ENCODE data around the gene DOCK7.

The DOCK7 gene

DNA sequence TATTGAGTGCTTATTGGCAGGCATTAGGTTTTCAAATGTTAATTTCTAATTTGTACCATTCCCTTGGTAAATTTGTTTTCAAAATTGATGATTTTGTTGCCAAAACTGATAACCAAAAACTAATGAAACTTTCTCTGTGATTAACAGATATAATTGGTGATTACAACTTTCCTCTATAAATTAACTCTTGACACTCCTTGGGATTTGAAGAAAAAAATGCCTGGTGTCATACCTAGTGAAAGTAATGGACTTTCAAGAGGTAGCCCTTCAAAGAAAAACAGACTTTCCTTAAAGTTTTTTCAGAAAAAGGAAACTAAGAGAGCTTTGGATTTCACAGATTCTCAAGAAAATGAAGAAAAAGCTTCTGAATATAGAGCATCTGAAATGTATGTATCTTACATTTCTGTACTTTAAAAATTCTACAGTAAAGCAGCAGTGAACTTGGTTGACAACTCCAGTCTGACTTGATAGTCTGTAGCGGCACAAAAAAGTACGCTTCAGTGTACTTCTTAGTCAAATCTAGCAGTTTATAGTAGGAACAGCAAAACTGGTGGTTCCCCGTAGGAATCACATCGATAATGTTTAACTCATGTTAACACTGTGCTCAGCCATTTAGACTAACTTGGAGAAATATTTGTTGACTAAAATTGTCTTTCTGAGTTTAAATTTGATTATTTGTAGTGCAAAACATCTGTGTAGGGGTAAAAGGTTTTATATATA, 248.4 kb downstream of the DOCK7 start:
- DNase-seq = no peak

- no peak for DNase-seq
These were observed 250.0 kb downstream of the DOCK7 start for GRCh38 chr1:62438163-62438562.

DNA sequence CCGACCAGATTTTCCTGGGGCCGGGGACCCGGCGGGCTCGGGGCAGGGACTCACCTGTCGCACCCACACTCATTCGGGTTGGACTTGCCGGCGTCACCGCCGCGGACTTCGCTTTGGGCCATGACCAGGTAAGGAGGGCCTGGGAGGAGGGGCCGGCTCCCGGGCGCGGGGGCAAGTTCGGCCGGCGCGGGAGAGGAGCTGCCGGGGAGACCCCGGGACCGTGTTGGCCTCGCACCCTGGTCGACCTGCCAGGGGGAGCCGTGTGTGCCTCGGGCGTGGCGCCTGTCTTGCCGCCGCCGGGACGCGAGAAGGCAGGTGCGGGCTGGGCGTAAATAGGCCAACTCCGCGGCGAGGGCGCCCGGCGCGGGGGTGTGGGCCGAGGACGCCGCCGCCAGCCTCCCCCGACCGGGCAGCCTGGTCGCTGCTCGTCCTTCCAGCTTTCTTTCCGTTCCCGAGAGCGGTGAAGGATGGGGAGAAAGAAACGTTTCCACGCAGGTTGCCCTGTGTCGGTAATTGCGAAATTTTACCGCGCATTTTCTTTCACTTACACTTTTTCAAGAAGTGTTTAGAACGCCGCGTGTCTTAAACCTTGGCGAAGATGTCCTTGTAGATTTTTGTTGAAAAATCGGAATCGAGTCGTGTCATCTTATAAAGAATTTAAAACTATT, 250.8 kb downstream of the DOCK7 start:
- no peak for DNase-seq

DNA sequence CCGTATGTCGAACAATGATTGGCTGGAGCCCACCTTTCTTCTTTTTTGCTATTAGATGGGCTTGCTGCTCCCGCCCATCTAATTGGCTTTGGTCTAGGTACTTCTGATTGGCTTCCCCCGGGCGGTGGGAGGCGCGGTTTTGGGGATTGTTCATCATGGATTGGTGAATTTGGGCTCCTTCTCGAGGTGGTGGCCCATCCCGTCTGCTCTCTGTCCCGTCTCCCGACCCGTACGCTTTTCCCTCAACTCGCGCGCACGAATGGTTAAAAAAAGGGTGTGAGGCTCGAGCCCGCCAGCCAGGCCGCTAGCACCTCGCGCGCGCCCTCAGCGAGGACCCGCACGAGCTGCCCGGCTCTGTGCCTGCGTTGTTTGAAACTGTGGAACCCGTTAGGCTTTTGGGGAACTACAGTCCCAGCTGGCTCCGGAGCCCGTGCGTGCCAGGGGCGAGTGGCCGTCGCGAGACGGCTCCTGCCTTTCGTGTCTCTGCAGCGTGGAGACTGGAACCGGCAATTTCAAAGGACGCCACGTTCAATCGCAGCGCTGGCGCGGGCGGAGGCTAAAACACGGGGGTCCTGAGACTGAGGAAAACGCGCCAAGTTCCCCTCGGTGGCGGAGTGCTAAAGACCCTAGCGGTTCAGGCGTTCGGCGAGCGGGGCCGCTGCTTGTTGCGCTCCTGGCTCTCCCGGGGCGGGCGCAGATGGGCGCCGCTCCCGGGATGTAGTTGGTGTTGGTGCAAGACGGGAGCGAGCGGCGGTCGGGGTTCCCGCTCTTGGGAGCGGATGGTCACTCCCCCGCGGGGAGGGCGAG, 251.5 kb downstream of the DOCK7 start, which contains the start of gene USP1:
TSS of gene USP1 (plus strand) at position 584 of the 807 bp plus-strand sequence. CDS start 2,819 bp downstream, outside the sequence.
- DNase-seq = peak; percentile 95 to 100

GRCh38 chr1:62436039-62436465, 252.1 kb downstream of the DOCK7 start:
- DNase-seq = peak in 1 of 2 donors; percentile 95

DNA sequence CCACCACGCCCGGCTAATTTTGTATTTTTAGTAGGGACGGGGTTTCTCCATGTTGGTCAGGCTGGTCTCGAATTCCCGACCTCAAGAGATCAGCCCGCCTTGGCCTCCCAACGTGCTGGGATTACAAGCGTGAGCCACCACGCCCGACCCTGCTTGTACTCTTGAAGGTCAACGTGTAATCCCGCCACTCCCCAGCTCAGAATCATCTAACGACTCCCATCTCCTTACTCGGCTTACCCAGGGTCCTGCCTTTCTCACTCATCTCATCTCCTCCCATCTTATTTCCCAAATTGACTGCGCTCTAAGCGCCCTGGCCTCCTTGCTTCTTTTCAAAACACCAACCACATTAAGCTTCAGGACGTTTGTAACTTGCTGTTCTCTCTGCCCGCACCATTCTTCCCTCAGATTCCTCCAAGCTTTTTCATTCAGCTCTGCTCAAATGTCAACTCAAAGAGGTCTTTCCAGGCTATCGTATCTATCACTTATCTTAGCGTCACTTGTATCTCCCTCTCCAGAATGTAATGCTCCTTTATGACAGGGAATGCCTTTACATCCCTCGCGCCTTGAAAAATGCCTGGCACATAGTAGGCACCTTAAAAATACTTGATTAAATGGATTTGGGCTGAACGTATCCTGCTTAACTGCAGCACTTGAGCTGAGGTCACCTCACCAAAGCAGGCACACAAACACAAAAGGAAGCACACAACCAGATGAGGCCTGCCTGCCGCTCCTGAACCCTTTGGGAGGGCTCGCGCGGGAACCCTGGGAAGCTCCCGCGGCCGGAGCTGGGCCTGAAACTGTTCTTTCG, 252.8 kb downstream of the DOCK7 start:
- DNase-seq = no peak

GRCh38 chr1:62434618-62435001, 253.6 kb downstream of the DOCK7 start:
- no peak for DNase-seq

DNA sequence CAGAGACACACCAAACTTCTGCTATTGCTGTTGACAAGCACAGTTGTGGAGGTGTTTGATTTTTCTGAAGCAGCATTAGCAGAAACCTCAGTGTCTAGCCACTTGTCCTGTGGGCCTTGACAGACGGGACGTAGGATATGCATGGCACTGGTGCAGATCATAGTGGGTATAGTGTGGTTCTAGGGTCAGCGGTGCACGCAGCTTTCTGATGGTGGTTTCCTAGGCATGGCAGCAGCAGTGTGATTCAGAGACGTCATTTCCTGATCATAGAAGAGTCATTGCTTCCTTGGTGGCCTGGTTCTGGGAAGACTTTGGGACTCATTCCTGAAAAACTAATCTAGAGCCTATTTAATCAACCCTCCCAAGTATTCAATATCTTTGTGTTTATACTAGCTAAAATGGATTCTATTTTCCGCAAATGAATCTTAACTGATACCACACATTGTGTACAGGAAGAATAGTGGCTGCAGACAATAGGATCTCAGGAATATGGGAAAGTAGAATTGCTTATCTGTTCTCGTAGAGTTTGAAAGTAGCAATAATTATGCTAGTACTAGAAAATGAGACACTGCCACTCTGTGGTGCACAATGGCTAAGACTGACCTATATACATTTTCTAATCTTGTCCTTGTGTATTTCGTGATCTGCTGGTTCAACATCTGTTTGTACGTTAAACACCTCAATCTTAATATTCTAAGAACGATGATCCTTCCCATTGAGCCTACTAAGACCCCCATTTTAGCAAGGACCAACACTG, 254.1 kb downstream of the DOCK7 start:
- no peak for DNase-seq

GRCh38 chr1:62429581-62429980, 258.6 kb downstream of the DOCK7 start:
- no peak for DNase-seq

DNA sequence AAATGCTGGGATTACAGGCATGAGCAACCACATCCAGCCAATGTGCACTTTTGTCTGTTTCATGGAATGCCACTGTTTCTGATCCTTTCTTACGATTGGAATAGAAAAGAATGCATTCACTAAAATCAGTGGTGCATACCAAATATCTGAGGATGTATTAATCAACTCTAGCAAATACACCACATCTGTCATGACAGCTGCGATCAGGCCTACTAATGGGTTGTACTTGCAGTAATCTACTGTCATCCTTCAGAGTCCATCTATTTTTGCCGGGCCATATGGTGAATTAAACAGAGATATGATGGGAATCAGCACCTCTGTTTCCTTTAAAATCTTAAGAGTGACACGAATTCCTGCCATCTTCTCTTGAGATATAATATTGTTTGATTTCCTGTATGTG, 259.8 kb downstream of the DOCK7 start:
- DNase-seq = no peak

DNA sequence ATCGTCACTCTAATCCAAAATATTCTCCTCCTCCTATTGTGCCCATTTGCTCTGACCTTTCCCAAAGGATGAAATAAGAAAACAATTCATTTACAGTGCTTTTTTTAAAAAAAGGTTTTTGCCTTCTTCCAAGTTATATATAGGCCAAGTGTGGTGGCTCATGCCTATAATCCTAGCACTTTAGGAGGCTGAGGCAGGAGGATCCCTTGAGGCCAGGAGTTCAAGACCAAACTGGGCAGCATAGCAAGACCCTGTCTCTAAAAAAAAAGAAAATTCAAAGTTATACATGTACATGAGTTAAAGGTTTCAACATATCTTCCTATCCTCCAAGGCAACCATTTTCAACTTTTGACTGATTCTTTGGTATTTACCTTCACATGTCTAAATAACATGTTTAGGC, 261.4 kb downstream of the DOCK7 start:
- no peak for DNase-seq

- DNase-seq = no peak
These were observed 261.9 kb downstream of the DOCK7 start for GRCh38 chr1:62426237-62426636.

DNA sequence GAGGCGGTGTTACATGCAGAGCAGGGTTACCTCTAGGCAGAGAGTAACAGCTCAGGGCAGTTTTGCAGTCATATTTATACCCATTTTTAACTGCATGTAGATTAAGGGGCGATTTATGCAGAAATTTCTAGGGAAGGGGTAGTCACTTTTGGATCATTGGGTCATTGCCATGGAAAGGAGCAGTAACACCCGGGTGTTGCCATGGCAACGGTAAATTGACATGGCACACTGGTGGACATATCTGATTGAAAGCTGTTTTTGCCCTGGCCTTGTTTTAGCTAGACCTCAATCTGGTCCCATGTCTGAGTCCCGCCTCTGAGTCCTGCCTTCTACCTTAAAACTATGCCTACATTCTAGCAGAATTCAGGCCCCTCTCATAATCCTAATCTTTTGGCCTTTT, 263.1 kb downstream of the DOCK7 start:
- no peak for DNase-seq

DNA sequence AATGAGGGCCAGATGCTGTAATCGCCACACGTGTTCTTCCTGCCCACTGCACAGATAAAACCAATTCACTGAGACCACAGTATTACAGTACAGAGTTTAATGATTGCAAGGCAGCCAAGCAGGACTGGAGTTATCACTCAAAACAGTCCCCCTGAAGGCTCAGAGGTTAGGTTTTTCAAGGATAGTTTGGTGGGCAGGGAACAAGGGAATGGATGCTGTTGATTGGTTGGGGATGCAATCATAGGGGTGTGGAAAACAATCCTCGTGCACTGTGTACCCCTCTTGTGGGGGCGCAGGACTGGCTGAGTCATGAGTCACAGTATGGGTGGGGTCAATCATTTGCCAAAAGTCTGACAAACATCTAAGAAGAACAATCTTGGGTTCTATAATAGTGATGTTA, 263.8 kb downstream of the DOCK7 start:
- no peak for DNase-seq

DNA sequence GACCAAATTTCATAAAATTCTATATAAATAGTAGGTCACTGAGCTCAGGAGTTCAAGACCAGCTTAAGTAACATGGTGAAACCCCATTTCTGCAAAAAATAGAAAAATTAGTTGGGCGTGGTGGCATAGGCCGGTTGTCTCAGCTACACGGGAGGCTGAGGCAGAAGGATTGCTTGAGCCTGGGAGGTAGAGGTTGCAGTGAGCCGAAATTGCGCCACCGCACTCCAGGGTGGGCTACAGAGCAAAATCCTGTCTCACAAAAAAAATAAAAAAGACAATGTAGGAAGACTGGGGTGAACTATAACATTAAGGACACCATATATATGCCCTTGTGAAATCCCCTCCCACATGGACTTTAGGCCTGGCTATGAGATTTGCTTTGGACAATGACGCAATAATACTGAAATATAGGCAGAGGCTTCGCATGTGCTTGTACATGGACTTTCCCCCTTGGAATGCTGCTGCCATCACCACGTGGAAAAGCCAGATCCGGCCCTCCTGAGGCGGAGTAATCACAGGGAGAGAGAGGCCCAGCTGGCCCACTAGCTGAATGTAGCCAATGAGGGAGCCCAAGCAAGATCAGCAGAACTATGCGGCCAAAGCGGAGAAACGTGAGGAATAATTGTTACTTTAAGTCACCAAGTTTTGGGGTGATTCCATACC, 264.5 kb downstream of the DOCK7 start:
- no peak for DNase-seq

- DNase-seq = no peak
These were observed 268.0 kb downstream of the DOCK7 start for GRCh38 chr1:62420214-62420613.

GRCh38 chr1:62417351-62417999, 270.7 kb downstream of the DOCK7 start:
- DNase-seq = no peak

DNA sequence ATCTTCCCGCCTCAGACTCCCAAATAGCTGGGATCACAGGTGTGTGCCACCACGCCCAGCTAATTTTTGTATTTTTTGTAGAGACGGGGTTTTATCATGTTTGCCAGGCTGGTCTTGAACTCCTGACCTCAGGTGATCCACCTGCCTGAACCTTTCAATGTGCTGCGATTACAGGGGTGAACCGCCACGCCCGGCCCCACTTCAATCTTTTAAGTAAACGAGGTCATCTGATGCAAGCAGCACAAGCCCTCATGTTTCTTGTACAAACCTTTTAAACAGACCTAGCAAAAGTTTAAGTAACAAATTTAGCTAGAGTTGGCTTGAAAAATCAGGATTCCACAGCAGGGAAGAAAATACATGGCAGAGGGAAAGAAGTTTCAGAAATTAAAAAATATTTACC, 272.5 kb downstream of the DOCK7 start:
- DNase-seq = no peak

GRCh38 chr1:62407398-62408009, 280.7 kb downstream of the DOCK7 start:
- peak in 1 of 2 donors; percentile 9 for DNase-seq

- DNase-seq = no peak
These were observed 281.6 kb downstream of the DOCK7 start for GRCh38 chr1:62406576-62406975.
